GM18519 (cell line): ENCODE results near the gene FBXL7.

Experiments
- ATAC-seq: cut with Tn5 transposase; IDR thresholded peaks from one replicate; pipeline ENCODE4 v1.9.1; 2021; ENCODE audit warnings: mild to moderate bottlenecking, moderate library complexity; ENCODE audit not compliant: unreplicated experiment, low FRiP score

FBXL7 gene

DNA sequence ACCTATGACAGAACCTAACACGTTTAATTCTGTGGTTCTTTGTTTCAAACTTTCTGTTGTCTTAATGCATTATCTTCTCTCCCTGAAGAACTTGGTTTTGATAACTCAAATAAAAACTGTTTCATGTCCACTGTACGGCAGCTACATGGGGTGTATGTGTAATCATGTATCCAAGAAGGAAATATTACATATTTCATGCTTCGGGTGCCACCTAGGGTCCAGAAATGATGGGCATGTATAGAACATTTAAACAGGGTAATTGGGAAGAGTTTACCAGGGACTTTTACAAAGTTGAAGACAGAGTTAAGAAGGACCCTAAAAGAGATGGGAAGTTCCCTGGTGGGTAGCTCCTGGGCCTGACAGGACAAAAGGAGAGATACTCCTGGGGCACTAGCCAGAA is 291.3 kb downstream of the FBXL7 start:
- ATAC-seq, result no peak

DNA sequence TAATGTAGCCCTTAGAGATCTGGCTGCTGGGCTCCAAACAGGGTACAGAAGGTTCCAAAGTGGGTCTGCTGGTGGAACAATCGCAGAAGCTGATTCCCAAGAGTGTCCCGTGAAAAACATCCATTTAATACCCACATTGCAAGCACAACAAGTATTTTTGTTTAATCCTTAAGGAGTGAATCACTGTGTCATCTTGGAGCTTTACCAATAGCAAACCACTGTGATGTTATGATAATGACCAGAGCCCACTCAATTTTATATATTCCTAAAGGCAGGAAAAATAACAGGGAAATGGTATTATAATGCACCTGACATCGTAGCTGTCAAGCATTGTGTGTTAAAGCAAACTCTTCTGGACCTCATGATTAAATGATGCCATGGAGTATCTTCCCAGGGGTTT is 291.9 kb downstream of the FBXL7 start:
- no peak for ATAC-seq

DNA sequence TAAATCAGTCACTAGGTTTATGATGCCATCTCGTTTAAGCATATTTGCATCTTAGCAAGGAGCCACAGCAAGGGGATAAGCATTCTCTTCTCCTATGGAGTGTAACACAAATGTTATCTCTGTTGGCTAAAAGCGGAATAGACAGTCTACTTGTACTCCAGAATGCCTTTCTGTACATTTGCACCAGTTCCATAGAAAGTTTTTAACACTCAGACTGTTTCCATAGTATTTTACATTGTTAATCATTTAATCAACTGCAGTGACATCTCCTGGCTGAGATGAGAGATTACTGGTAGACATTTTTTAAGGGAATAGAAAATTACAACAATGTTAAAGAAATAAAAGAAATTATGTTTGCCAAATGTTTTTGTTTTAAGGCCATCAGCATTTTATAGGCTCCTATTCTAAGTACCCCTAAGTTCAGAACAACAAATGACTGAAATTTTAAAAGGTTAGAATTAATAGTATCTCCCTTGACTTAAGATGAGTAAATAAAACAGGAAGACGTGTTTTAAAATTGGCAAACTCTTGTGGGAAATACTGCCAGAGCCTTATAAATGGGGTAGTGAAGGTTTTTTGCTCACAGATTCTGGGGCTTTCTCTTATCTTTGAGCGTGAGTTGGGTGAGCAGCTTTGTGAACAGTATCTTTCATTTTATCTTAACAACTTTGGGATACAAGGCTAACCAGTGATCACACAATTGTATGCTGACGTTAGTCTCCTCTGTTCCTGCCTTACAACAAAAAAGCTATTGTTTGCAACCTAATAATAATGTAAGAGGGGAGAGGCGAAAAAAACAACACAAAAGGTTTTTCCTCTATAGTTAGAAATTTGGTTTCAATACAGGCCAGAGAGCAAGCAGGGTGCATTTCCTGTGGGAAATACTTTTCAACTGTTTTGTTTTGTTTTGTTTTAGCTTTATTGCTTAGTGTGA is 294.3 kb downstream of the FBXL7 start:
- ATAC-seq, result no peak

DNA sequence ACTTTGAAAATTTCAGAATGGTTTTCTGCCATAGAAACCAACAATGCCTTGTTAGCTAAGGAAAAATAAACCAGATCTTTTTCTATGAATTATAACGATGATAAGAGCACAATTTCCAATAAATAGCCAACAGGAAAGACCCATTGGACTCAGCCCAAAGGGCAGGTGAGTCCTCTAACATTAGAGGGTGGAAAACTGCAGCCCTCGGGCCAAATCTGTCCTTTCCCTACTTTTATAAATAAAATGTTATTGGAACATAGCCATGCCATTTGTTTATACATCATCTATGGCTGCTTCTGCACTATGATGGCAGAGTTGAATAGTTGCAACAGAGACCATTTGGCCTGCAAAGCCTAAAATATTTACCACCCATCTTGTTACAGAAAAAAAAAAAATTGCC is 296.1 kb downstream of the FBXL7 start:
- no peak for ATAC-seq

DNA sequence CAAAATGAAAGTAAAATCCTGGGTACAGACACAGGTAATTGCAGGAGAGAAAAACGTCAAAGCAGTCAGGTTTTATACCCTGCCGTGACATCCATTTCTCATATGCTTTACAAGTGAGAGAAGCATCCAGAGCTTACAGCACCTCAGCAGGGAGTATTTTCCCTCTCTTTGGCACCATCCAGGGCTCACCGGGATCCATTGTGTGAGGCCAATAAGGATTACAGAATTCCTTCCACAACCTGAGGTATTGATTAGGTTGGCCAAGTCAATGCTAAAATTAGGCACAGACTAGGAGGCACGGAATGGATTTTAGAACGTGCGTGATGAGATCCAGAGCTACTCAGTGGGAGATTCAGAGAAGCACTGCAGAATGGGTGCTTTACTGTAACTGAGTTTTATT is 296.6 kb downstream of the FBXL7 start:
- no peak for ATAC-seq

DNA sequence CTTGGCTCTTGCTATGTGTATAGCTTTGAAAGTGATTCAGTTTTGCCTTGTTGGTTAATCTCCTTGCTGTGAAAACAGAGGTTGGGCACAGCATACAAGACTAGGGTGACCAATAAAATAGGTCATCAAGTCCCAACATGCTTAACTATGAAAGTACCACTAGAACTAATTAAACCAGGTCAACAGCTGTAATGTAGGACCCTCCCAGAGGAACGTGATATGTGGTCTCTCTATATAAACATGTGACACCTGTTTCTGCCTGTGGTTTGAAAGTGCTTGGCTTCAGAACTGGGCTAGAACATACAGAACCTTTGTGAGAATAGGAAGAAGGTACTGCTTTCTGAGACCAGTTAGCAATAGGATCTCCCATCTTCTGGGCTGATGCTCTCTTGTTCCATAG is 297.1 kb downstream of the FBXL7 start:
- ATAC-seq, result no peak

DNA sequence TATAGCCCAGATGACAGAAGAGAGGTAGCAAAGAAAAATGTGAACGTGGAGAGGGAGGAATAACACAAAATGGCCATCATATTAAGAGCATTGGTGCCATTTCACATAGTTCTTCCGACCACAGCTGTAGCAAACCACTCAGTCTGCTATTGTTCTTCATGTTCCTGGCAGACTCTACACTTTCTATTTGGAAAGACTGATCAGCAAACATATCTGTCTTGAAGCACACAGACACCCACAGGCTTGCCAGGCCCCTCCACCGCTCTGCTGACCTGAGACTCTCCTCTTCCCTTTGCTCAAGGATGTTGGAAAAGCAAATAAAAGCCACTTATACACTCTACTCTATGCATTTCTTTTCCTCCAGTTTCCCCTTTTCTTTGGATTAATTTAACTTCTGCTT is 298.0 kb downstream of the FBXL7 start:
- ATAC-seq, result no peak

DNA sequence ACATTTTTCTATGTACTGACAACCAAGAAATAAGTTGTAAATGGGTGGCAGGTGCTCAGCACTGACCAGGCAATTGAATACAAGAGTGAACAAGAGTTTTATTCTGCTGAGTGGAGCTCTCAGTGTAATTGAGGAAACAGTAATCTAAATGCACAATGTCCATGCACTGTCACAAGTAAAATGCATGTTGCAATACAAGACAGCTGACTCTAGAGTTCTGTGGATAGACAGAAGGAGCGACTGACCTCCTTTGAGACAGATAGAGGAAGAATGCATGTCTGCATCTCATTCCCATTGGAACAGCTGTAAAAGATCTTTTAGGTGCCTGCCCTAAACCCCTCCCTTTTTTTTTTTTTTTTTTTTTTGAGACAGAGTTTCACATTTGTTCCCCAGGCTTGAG is 299.0 kb downstream of the FBXL7 start:
- ATAC-seq, result no peak

DNA sequence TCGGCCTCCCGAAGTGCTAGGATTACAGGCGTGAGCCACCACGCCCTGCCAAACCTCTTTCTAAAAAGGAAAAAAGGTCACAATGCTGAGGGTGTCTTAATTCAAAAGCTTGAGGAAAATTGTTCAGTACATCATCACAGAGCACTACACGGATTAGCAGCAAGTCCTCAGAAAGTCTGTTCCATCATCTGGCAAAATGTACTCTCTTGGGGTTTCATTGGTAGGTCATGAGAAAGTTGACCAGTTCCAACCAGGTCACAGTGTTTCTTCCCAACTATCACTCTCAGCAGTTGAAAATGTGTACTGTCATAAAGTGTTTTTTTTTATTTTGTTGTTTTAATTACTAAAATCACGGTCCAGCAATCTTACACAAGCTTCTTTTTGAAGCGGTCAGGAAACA is 299.6 kb downstream of the FBXL7 start:
- ATAC-seq, result no peak

DNA sequence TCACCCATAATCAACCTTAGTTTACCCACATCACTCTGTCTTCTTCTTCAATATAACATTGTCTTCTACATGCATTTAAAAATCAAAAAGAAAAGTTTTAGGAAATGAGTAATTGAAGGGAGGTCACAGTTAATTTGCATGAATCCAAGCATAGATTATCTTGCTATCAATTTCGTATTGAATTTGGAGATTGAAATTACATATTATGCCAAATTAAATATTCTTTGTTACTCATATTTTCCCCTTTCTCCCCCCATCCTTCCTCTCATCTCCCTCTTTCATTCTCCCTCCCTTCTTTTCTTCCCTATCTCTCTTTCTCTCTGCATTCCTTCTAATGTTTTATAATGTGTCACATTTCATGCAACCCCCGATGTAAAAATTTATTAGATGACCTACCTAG is 303.3 kb downstream of the FBXL7 start:
- no peak for ATAC-seq

DNA sequence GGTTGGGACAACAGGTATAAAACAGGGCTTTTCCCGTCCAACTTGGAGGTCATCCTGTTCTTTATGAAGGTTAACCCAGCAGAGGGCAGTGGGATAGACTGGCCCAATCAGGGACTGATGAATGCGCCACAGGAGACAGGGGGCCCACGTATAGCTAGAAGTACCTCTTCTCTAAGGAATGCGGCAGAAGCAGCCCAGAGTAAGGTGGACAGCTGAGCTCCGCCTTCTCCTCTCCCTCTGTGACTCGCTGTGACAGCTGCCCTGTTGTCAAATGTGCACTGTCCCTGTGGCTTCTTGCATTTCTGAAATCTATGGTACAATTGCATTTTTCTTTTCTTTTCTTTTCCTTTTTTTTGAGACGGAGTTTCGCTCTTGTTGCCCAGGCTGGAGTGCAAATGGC is 306.6 kb downstream of the FBXL7 start:
- ATAC-seq, result no peak

DNA sequence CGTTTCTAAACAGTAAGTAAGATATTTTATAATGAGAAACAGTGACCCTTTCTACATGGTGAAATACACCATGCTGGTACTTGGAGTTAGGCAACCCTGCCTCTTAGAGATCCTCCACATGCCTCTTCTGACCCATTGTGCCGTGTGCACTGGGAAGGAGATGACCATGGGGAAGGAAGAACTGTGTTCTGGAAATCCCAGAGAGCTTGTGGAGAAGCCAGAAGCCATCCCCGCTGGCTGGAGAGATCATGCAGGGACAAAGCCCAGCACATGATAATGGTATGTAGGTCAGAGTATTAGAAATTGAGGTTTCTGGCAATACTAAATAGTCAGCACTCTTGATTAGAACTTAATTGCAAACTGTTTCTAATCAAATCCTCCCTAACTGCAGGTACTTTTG is 307.3 kb downstream of the FBXL7 start:
- no peak for ATAC-seq

DNA sequence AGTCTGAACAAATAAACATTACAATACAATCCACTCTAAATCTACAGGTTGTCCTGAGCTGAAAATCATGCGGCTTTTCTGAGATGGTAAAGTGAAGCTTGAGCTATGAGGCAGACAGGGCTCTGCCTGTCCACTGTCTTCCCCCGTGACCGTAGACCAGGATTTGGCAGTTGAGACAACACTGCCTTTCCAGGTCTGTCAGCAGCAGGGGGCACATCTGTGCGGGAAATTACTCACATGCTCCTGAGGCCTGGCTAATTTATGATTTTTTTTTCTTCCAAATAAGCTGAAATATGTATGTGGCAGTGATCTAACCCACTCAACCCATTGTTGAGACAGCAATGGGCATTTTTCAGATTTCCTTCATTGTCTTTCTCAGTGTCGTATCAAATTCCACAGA is 307.9 kb downstream of the FBXL7 start:
- ATAC-seq, result no peak

DNA sequence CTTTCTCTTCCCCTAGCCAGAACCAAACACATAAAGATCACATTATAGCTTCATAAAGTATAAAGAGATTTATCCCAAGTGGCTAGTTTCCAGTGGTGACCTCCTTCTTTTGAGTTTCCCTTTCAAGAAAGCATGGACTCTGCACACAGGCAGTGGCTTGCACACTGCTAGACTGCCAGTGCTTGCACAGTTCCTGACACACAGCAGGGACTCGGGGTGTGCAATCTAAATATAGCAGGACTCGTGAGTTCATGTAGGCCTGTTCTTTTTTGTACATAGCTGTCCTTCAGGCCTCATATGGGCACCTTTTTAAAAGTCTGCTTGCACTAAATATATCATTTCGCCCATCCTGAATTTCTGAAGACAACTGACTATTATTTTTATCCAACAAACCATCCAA is 308.6 kb downstream of the FBXL7 start:
- ATAC-seq, result no peak

DNA sequence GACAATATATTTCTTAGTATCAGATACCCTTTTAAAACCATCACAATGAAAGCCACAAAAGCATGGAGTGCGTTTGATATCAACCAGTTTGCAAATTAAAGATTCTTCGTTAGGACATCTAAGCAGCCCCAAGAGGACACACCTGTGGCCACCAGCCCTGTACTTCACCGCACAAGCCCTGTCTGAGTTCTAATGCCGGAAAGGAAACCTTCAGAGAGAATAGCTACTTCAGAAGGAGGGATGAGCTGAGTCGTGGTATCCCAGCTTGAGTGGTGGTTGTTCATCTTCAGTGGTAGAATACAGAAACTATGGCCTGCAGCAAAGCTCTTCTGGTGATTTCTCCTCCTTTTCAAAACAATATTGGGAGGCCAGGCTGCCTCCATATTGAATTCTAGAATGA is 319.6 kb downstream of the FBXL7 start:
- ATAC-seq, result no peak

DNA sequence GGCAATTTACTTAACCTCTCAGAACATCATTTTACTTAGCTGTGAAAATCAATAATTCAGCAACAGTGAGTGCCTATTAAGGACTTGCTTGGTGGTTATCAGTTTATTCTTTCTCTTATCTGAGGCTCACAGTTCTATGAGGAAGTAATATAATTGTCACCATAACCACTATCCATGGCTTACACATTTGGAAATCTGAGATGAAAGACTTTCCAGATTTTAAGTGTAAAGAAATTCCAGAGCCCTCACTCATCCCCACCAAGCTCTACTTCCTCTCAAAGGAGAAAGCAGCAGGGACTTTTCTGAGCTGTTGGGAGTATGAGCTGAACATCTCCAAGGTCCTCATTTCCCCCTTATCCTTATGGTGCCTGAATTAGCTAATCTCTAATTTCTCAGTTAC is 321.5 kb downstream of the FBXL7 start:
- no peak for ATAC-seq

DNA sequence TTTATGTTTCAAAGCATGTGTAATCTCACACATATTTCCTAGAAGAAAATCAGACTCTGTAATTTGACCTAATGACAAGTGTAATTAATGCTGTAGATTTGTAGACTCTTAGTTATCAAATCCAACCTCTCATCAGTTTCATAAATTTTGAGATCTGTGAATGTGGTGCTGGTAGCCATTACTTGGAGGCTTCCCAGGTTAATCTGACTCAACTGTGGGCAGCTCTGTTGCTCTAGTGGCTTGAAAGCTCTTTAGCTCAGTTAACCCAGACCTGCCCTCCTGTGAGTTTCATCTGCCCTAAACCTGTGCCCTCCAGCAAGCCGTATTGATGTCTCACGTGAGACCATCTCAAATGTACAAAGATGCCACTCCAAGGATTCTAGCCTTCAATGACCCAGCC is 323.4 kb downstream of the FBXL7 start:
- no peak for ATAC-seq

DNA sequence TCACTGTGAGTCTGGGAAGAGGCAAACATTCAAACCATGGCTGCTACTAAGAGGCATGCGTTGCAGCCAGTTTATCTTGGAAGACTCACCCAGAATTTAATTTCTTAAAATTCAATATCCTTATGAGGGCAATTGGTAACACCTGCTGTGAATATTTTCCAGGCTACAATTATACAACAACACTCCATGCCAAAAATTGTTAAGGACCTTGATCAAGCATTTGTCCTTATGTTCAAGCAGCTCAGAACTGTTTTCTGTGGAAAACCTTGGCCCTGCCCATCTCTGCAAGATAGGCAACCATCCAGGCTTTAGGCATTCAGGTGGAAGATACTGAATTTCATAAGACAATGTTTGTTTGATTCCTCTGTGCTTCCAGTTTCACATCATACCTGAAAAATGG is 327.8 kb downstream of the FBXL7 start:
- no peak for ATAC-seq

DNA sequence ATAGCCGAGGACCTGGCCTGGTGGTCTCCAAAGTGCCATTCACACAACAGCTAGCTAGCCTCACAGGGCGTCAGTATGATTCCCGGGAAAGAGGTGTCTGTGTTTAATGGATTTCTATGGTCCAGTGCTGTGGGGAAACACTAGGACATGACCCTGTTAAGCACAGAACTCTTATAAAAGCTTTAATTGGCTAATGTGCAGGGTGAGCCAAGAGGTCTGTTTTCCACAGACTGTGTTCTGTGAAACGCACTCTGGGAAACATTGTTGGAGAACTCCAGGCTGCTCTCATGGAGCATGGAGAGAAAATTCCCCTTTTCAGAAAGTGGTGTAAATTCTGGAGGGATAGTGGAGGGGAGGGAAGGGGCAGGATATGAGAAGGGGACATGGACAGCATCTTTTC is 331.4 kb downstream of the FBXL7 start:
- no peak for ATAC-seq

DNA sequence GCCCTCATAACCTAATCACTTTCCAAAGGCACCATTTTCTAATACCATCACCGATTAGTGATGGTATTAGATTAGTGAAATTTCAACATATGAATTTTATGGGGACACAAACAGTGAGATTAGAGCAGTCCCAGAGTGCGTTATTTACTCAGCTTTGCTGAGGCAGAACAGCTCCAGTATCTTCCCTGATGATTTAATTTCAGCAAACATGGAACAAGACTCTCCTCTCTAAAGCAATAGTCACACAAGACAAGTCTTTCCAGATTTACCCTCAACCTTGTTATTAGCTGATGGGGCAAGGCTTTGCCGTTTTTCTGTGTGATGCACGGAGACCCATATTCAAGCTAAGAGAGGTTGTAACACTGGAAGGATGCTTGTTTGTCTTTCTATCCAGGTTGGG is 333.4 kb downstream of the FBXL7 start:
- ATAC-seq, result no peak

DNA sequence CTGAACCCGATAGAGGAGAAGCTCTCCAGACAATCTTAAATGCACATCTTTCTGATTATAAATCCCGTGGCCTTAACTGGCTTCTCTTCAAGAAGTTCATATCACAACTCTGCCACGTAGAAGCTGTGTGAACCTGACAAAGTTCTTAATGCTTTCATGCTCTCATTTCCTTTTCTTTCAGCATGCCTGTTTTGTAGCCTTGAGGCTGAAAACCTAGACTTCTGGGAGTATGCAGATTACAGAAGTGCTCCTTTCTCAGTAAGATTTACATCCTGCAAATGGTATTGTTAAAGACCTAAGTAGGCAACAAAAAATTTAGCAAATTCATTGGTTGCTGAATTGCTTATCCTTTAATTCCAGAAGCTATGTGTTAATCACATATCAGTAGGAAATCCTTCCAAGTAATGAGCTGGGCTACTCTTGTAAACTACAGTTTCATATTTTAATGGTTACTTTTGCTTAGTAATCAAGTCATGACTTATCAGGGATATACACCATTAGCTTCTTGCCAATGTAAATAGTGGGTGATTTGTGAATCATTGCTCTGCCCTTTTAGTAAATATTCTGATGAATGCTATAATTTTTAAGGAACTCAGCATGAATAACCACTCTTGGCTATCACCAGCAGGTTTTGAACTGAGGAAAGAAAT is 334.7 kb downstream of the FBXL7 start:
- no peak for ATAC-seq

DNA sequence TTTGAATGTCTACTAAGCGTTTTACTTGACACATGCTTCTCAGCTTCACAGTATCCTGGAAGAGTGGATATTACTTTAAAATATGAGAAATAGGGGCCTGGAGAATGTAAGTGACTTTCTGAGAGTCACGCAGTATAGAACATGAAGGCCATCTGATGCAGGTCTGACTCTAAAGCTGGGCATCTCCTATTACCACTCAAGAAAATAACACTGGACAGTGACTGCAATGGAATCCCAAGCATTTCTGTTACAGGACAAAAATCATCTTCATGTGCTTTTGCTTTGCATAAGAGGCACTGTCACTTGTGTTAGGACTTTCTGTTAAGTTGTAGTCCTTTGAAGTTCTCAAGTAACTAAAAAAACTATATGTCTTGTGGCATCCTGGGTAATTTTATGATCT is 335.5 kb downstream of the FBXL7 start:
- ATAC-seq, result no peak
